ENCODE data around the gene GNS. TPM values are rescaled to one million over a fixed set of nuclear protein-coding genes. Genes with fewer than 3 reads are reported as not detected.

GNS gene
- total RNA-seq, 1 donor from 2014 or later, result 97.2 TPM

GRCh38 chr12:64729909-64730587 lies 29.2 kb downstream of the GNS start:
- intact Hi-C loops (cut with micrococcal nuclease), result no loop called here
- Histone ChIP-seq H3K9me3 (replicated peaks) (no peaks in the 10 kb centered on the region), H3K27ac (replicated peaks) (peak overlapping the region; percentile 71), H3K4me1 (peaks cover 40% of the 10 kb centered on the region), H3K27me3 (ENCODE audit: low read depth) (no peaks in the 10 kb centered on the region), H3K36me3 (peaks cover 49% of the 10 kb centered on the region), H3K4me3 (peak overlapping the region; percentile 19)
- no peak for DNase-seq
- no peak for TF ChIP-seq CTCF (IDR thresholded peaks at IDR 0.05; ENCODE audit: borderline replicate concordance)

GRCh38 chr12:64724201-64724745 lies 34.9 kb downstream of the GNS start:
- intact Hi-C loops (cut with micrococcal nuclease), result no loop called here
- Histone ChIP-seq H3K9me3 (replicated peaks) (no peaks in the 10 kb centered on the region), H3K4me1 (peaks cover 1% of the 10 kb centered on the region), H3K36me3 (peaks cover 79% of the 10 kb centered on the region), H3K4me3 (no peak overlapping the region), H3K27me3 (ENCODE audit: low read depth) (no peaks in the 10 kb centered on the region), H3K27ac (replicated peaks) (no peak overlapping the region)
- no peak for TF ChIP-seq CTCF (IDR thresholded peaks at IDR 0.05; ENCODE audit: borderline replicate concordance)
- no peak for DNase-seq

GRCh38 chr12:64723630-64724029 lies 35.6 kb downstream of the GNS start:
- H3K4me3 ChIP-seq, result no peak overlapping the region
- DNase-seq, result no peak
- no peak overlapping the region for H3K27ac ChIP-seq (replicated peaks)
- no peaks in the 10 kb centered on the region for H3K9me3 ChIP-seq (replicated peaks)
- no peaks in the 10 kb centered on the region for H3K4me1 ChIP-seq
- TF ChIP-seq CTCF (IDR thresholded peaks at IDR 0.05; ENCODE audit: borderline replicate concordance), result no peak
- intact Hi-C loops (cut with micrococcal nuclease), result no loop called here
- peaks cover 86% of the 10 kb centered on the region for H3K36me3 ChIP-seq
- H3K27me3 ChIP-seq (ENCODE audit: low read depth), result no peaks in the 10 kb centered on the region

GRCh38 chr12:64722835-64723234 lies 36.4 kb downstream of the GNS start:
- H3K9me3 ChIP-seq (replicated peaks), result no peaks in the 10 kb centered on the region
- TF ChIP-seq CTCF (IDR thresholded peaks at IDR 0.05; ENCODE audit: borderline replicate concordance), result no peak
- peaks cover 83% of the 10 kb centered on the region for H3K36me3 ChIP-seq
- H3K4me3 ChIP-seq, result no peak overlapping the region
- no peak for DNase-seq
- no peaks in the 10 kb centered on the region for H3K27me3 ChIP-seq (ENCODE audit: low read depth)
- H3K4me1 ChIP-seq, result no peaks in the 10 kb centered on the region
- H3K27ac ChIP-seq (replicated peaks), result no peak overlapping the region
- intact Hi-C loops (cut with micrococcal nuclease), result no loop called here

- H3K9me3 ChIP-seq (replicated peaks), result no peaks in the 10 kb centered on the region
- H3K27me3 ChIP-seq (ENCODE audit: low read depth), result no peaks in the 10 kb centered on the region
- H3K27ac ChIP-seq (replicated peaks), result no peak overlapping the region
- intact Hi-C loops (cut with micrococcal nuclease), result no loop called here
- no peaks in the 10 kb centered on the region for H3K4me1 ChIP-seq
- H3K36me3 ChIP-seq, result peaks cover 84% of the 10 kb centered on the region
- H3K4me3 ChIP-seq, result no peak overlapping the region
- TF ChIP-seq CTCF (IDR thresholded peaks at IDR 0.05; ENCODE audit: borderline replicate concordance), result no peak
- no peak for DNase-seq
Observed at GRCh38 chr12:64720884-64721283, 38.3 kb downstream of the GNS start.

All from left ventricle myocardium inferior (tissue), 1 donor.